GM21737 (cell line): Measurements from ENCODE around the gene AUH.

Experiments
- ATAC-seq: cut with Tn5 transposase; IDR thresholded peaks from one replicate; pipeline ENCODE4 v1.9.1; 2021; ENCODE audit warnings: mild to moderate bottlenecking, moderate library complexity; ENCODE audit not compliant: unreplicated experiment

The AUH gene

DNA sequence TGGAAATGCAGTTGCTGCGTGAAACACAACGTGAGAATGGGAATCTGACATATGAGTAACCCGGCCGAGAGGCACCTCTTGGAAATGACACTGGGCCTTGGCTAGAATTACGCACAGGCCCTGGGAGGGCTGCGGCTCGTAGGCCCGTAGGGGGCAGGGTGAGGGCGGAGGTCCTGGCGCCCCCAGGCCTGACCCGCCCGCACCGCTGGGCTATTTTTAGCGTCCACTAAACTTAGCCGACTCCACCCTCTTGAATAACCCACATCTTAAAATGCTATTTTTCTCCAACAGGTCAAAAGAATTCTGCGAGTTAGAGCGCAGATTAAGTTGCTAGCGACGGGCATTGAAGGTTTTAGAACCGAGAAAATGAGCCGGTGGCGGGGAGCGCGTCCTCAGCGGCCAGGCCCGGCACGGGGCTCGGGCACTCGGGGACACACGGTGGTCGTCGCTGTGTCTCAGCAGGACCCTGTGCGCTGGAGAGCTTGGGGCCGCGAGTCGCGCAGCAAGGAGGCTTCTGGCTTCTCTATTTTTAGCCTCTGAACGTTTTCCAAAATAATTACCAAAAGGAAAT is 168.5 kb downstream of the AUH start:
- ATAC-seq = peak; percentile 22

DNA sequence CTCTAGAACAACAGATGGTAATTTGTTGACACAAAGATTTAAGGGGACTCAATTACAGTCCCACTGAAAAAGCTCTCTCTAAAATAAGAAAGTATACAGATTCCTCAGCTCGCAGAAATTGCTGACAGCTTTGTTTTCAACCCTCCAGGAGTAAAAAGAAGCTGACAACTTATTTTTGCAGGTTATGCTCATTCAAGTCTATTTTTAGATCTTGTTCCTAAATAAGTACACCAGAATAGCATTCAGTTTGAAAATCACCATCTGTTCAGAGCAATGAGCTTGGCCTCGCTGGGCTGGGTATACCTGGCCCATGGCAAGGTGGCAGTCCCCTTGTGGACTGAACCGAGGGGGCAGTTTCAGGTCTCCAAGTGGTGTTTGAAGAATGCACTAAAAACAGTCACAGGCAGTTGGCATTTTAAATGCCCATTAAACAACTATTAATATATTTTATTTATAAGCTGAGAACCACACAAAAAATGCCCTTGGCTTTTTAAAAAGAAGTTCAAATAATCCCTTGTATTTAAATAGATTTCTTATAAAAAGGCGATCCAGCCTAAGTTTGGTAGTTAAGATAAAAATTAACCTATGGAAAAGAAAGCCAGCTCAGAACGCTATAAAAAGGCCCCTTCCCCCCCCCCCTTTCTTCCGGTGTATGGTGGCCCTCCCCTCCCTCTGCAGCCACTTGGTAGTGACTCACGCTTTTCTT is 169.2 kb downstream of the AUH start:
- ATAC-seq = peak; percentile 7

DNA sequence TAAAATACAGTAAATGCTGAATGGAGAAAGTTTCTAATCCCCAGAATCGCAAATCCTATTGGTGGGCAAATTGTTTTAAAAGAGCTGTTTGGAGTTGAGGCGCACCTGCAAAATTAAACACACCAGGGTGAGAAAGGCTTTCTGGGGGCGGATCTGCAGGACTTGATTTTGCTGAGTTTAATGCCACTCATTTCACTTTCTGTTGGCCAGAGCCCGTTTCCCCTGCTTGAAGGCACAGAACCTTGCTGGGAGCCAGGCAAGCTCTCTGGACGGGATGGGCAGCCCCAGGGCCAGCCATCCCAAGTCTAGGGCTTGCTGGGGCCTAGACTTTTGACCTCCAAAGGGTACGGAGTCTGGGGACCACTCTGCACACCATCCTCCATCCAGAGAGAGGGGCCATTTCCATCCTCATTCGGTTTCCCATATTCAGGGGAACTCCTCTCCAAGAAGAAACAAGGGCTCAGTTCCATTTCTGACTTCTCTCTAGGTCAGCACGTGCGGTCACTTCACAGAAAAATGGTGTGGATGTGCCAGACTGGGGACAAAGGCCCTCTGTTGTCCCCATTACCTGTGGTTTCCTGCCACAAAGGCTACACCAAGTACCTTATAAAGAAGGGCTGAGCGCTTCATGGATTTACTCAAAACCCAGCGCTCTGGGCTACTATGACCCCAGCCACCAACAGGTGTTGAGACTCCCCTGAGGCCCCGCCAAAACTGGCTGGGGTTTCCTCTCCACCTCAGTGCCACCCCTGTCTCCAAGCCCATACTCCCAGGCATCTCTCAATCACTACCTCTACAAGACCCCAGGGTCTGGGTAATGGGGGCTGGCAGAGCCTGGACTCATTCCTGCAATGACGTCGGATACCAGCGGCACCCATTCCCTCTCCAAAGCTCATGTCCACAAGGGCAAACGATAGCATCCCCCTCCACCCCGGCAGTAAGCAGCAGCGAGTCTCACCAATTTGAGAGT is 170.0 kb downstream of the AUH start:
- ATAC-seq = peak; percentile 42

DNA sequence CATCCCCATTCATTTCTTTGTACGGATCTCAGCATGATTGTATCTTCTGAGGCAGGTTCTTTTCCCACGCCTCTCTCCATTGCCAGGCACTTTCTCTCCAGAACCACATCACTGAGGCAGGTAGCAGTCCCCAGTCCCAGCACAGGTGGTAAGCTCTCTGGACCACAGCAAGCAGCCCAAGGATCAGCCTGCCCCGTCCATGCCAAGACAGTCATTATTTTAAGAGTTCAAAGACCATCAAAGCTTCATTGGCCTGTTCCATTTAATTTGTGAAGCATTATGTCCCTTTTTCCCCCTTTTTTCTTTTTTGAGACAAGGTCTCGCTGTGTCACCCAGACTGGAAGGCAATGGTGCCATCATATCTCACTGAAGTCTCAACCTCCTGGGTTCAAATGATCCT is 171.7 kb downstream of the AUH start:
- ATAC-seq = no peak

DNA sequence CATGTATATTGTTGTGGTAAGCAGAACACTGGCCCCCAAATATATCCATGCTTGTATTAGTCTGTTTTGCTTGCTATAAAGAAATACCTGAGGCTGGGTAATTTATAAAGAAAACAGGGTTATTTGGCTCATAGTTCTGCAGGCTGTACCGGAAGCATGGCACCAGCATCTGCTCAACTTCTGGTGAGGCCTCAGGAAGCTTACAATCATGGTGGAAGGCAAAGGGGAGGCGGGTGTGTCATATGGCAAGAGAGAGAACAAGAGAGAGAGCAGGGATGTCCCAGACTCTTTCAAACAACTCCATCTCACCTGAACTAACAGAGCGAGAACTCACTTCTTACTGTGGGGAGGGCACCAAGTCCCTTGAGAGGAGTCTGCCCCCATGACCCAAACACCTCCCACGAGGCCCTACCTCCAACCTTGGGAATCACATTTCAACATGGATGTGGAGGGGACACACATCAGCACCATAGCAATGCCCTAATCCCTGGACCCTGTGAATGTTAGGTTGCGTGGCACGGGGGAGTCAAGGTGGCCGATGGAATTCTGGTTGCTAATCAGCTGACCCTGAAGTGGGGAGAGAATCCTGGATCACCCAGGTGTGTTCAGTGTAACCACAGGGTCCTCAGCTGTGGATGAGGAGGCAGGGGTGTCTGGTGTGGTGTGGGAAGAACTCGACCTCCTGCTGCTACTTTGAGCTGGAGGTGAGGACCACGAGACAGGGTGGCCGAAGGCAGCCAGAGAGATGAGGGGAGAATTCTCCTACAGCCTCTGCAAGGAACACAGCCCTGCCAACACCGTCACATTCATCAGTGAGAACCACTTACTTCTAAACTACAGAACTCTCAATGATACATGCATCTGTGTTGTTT is 172.8 kb downstream of the AUH start:
- no peak for ATAC-seq

DNA sequence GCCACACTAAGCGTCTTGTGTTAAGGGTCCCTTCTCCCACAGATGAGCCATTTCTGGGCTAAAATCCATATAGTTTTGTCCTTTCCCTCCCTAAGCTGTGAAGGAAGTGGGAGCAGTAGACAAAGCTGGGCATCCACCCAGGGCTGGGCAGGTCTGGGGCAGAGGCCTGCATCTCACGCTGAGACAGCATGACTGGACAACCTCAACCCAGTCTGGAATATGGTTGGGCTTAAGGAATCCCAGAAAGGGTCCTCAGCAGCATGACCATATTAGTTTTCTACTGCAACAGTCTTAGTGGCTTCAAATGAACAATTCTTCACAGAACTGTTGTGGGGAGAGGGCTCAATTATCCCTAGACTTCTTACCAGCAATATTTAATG is 173.8 kb downstream of the AUH start:
- no peak for ATAC-seq

DNA sequence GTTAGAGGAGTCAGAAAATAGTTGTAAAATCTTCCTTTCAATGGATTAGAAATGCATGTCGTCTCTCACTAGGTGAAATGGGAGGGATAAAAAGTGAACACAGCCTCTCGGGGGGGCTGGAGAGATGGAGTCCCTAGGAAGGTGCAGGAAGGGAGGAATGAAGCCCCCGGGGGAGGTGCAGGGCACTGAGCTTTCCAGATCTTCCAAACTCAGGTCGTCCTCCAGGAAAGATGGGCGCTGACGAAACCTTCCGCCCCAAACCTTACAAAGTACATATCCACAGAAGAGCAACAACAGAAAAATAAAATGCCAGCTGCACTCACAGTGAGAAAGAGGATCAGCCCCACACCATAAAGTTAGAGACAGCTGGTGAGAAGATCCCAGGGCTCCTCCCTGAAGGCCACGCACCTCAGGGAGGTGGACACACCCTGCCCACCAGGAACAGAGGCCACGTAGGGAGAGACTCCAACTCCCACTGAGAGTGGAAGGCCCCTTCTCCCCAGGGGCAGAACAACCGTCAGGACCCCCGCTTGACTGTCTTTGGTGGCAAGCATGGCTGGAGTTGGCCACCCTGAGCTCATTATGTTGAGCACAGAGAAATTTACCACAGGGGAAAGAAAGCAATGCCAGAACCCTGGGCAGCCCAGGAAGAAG is 174.3 kb downstream of the AUH start:
- ATAC-seq = no peak

DNA sequence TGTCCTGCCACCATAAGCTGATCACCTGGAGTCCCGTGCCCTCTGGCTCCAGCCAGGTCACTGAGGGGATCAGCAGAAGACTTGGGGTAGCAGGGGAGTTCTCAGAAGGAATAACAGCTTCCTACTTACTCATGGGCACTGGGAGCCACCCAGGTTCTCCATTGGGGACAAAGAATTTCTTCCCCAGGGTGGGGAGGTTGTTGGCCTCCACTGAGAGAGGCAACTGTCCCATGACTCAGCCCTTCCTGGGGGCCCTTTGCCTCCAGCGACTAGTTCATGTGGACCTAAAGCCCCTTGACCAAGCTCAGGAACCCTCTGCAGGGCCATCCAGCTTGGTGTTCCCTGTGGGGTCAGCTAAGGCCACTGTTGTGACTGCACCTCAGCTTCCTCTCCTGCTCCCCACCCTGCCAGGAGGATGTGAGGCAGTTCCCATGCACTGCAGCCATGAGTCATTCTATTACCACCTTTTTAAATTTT is 175.0 kb downstream of the AUH start:
- no peak for ATAC-seq

DNA sequence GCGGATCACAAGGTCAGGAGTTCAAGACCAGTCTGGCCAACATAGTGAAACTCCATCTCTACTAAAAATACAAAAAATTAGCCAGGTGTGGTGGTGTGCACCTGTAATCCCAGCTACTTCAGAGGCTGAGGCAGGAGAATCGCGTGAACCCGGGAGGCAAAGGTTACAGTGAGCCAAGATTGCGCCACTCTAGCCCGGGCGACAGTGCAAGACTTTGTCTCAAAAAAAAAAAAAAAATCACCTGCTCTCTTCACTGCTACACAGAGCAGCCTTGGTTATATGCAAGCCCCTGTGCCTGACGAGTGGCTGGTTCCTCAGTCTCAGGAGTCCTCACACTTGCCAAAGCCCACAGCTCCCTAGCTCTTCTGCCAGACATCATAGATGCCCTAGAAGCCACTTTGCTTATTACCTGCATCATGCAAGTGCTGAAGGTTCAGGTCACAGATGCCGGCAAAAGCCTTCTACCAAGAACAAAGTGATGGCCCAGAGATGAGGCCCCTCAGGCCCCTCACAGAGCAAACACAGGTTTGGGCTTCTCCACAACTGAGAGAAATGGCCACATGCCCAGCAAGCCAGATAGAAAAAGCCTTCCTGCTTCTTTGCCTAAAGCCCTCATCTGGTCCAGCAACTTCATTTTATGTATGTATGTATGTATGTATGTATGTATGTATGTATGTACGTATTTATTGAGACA is 176.4 kb downstream of the AUH start:
- ATAC-seq = no peak

DNA sequence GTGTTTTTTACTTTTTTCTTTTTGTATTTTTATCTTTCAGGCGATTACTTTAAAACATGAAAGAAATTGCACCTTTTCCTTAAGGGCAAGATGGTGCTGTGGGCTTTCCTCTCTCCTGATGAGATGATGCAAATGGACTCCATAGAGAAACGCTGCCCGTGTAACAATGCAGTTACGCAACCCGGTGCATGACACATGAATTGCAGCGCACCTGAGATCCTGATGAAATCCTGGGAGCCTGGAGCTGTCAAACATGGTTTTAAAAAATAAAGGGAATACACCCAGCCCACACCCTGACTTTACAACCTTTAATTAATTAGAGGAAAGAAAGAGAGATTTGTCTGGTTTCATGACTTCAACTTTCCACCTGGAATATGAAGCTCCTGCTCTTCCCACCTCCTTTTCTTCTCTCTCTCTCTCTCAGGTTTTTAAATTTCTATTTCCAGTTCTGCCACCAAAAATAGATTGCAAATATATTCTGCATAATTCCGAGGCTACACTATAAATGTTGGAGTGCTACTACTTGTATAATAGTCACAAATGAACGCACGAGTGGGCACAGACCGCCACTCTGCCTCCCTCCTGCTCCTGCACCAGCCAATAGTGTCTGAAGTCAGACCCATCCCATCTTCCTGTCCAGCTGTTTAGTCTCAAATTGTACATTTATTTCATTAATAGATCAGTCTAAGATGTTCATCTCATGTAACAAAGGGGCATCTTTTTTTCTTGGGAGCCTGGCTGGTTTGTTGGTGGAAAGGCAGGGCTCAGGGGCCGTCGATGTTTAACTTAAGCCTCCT is 179.1 kb downstream of the AUH start:
- no peak for ATAC-seq

DNA sequence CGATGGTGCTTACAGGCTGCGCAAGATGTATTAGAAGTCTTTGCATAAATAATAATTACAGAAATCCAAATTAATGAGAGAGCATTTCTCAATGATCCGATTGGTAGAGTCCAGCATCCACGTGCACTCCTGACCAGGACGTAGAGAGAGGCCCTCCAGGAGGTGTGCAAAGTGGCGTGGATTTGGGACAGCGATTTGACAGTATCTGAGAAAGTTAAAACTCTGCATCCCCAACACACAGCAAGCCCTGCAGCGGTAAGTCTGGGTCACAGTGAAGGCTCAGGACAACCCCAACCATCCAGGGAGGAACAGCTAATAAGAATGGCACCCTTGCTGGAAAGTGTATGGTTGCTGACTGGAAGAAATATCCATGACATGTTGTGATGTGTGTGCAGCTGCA is 180.2 kb downstream of the AUH start:
- ATAC-seq = no peak

DNA sequence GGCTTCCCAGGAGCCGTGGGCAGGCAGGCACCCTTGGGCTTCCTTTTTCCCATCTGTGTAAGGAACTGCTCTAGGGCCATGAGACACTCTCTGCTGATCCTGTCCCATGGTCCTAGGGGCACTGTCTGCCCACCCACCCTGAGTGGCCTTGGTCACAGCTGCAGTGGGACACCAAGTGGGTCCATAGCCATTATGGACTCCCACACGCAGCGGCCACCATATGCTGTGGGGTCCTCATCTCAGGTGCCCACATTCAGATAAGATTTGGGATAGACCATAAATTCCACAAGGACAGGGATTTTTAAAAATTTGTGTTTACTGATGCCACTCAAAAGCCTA is 180.8 kb downstream of the AUH start:
- no peak for ATAC-seq

DNA sequence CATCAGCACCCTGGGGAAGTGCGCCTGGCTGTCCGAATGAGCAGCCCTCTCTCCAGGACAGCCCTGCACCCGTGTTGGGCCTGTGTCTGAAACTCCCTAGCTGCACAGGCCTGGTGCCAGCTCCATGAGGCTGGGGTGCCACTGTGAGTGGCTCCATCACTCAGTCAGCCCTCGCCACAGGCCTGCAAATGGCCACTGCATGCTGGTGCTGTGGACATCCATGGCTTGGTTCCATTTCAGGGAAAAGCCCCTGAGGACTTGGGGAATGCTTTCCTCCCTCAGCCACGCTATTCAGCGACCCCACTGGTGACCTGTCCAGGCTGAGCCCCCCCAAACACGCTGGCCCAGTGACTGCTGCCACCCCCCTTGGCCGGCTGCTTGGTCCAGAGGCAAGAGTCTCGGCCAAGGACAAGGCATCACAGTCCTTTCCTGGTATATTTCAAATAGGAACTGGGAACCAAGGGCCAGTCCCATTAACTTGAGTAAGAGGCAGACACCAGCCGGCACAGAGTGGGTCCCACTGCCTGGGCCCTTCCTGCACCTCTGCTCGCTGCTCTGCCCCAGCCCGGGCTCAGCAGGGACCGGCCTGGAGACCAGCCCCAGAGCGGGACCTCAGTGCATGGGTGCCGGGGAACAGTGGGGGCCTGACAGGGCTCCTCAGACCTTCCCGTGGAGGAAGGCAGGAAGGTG is 181.3 kb downstream of the AUH start:
- no peak for ATAC-seq

DNA sequence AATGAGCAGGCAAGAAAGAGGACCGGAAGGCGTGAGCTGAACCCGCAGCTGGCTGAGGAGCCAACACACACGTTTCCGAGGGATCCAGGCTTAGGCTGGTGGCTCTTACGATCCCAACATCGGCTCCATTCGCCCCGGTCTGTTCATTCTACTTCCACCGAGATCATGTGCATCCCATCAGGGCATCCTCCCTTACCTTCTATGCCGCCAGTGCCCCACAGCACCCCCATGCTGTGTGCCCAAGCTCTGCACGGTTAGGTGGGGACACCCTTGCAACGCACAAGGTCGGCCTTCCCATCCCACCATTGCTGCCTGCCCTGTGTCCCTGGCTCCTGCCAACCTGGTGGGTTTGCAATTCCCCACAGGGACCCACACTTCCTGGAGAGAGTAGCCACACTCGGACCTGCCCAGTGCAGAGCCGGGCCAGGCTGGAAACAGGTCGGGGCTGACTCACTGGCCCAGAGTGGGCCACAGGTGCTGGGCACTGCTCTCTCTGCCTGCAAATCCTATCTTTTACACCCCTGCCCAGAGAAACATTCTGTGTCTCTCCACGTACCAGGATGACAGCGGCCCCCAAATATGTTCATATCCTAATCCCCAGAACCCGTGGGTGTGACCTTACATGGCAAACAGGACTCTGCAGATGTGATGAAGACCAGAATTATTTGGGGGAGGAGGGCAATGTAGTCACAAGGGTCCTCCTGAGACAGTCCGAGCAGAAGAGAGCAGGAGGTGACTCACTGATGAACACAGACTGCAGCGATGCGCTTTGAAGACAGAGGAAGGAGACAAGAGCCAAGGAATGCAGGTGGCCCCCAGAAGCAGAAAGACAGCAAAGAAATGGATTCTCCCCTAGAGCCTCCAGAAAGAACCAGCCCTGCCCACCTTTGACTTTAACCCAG is 182.2 kb downstream of the AUH start:
- ATAC-seq = no peak

DNA sequence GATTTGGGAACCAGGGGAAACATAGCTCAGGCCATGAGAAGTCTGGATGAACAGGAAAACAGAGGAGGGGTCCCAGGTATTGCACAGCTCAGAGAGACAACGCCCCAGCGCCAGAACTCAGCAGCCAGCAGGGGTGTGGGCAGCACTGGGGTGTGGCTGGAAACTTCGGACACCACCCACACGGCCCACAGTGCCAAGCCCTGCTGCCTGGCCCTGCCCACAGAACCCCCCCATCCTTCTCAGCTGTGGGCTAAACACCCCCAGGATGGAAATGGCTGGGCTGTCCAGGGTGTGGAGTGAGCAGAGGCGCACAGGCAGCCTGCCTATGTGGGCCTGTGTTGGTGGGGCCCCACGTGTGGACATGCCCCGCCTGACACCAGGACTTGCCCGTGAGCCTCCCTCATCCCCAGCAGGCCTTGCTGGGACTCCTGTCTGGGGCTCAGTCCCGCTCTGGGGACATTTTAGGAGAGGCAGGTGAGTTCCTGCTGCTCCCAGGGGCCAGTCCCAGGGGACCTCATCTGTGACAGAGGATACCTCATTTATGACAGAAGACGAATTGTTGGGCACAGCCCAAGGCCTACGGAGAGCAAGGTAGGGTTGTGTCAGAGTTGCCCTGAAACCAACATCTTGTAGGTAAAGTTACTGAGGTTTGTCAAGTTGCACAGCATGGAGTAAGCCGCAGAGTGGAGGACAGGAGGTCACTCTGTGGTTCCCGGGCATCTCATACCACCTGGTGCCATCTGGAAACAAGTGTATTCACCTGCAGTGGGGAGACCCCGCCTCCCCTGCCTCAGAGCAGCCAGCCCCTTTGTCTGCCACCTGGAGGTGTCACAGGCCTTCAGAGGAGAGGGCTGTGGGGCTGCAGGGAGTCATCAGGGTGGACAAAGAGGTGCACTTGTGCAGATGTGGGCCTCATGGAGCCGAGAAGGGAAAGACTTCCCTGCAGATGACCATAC is 183.2 kb downstream of the AUH start:
- no peak for ATAC-seq

DNA sequence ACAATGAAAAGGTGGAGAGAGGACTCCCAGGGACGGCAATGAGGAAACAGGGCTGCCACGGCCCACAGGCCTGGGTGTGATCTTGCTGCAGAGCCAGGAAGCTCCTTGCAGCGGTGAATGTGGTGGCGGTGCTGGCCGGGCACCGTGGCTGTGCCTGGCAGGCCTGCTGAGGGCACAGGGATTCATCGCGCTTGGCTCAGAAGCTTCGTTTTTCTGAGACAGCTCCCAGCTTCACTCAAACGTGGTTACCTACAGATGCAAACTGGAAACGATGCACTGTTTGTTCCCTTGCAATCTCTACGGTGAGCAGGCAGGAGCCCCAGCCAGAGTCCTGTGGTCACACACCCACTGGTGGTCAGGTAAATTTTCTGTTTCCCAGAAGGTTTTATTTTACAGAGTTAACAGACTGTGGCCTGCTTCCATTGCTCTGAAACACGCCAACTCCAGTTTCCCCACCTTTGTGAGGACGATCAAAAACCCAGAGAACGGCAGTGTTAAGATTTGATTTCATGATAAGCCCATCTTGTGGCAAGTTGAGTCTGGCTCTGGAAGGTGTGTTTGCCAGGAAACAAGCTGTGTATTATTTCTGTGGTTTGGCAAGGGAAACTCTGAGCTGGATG is 183.9 kb downstream of the AUH start:
- no peak for ATAC-seq
